Erythroblast (primary cell): ENCODE results near the gene GTF2F1.
"Not testable (repeated sequence)": the region's sequence is repeated elsewhere in the genome, so short reads cannot be mapped to it uniquely, and the experiment has no call there.

Source experiments
- DNase-seq, 2 experiments: peaks; one replicate each; lab custom pipeline; 2025; lab: John Stamatoyannopoulos, UW
- GATA1 ChIP-seq: IDR thresholded peaks from 2 replicates; pipeline ENCODE4 v1.6.1; 2011; ENCODE audit warnings: low read depth, mild to moderate bottlenecking, control low read depth, low read length, moderate library complexity
- POLR2A ChIP-seq: IDR thresholded peaks from 2 replicates; pipeline ENCODE4 v1.6.1; 2011; ENCODE audit warnings: mild to moderate bottlenecking, low read length

GTF2F1 gene

GRCh38 chr19:6364353-6364752 lies 28.6 kb downstream of the GTF2F1 start:
- no peak for DNase-seq
- TF ChIP-seq GATA1 (no peak), POLR2A (no peak)

GRCh38 chr19:6362351-6362801 lies 30.6 kb downstream of the GTF2F1 start:
- TF ChIP-seq GATA1 (no peak), POLR2A (no peak)
- DNase-seq = no peak

- no peak for TF ChIP-seq GATA1
- TF ChIP-seq POLR2A = no peak
Observed at GRCh38 chr19:6362027-6362350, 31.0 kb downstream of the GTF2F1 start.

GRCh38 chr19:6360857-6361216 lies 32.1 kb downstream of the GTF2F1 start:
- not testable (repeated sequence) for DNase-seq

More at GRCh38 chr19:6362027-6362350, 31.0 kb downstream of the GTF2F1 start:
- no peak for DNase-seq

GRCh38 chr19:6360445-6360844 lies 32.5 kb downstream of the GTF2F1 start:
- DNase-seq = not testable (repeated sequence)

GRCh38 chr19:6359568-6360341 lies 33.2 kb downstream of the GTF2F1 start:
- TF ChIP-seq POLR2A = no peak
- no peak for TF ChIP-seq GATA1

GRCh38 chr19:6358003-6358402 lies 35.0 kb downstream of the GTF2F1 start:
- TF ChIP-seq GATA1 (no peak), POLR2A (no peak)
- DNase-seq = no peak

More at GRCh38 chr19:6359568-6360341, 33.2 kb downstream of the GTF2F1 start:
- DNase-seq = no peak

GRCh38 chr19:6357174-6357573 lies 35.8 kb downstream of the GTF2F1 start:
- DNase-seq = no peak

GRCh38 chr19:6355321-6356040 lies 37.5 kb downstream of the GTF2F1 start:
- not testable (repeated sequence) for DNase-seq

More at GRCh38 chr19:6357174-6357573, 35.8 kb downstream of the GTF2F1 start:
- TF ChIP-seq POLR2A (no peak), GATA1 (no peak)

- DNase-seq = peak; percentile 24 to 36
- TF ChIP-seq GATA1 (no peak), POLR2A (no peak)
Observed at GRCh38 chr19:6354098-6354674, 38.8 kb downstream of the GTF2F1 start.

- TF ChIP-seq GATA1 (no peak), POLR2A (no peak)
- DNase-seq = no peak
Observed at GRCh38 chr19:6352381-6353165, 40.4 kb downstream of the GTF2F1 start.

GRCh38 chr19:6350688-6351087 lies 42.3 kb downstream of the GTF2F1 start:
- DNase-seq = no peak
- no peak for TF ChIP-seq GATA1
- no peak for TF ChIP-seq POLR2A

- DNase-seq = not testable (repeated sequence)
Observed at GRCh38 chr19:6349271-6349670, 43.7 kb downstream of the GTF2F1 start.

- DNase-seq = no peak
- no peak for TF ChIP-seq POLR2A
- no peak for TF ChIP-seq GATA1
Observed at GRCh38 chr19:6343462-6343861, 49.5 kb downstream of the GTF2F1 start.
